Measurements from ENCODE around the gene CLIC3.

GRCh38 chr9:137002646-137003041 lies 6.3 kb upstream of the CLIC3 start:
- TF ChIP-seq CTCF (IDR thresholded peaks at IDR 0.05) (no peak), POLR2AphosphoS5 (IDR thresholded peaks at IDR 0.05; ENCODE audit: low read depth, low read length) (no peak), SIN3A (IDR thresholded peaks at IDR 0.05; ENCODE audit: borderline replicate concordance, insufficient read depth, low read depth, low read length) (no peak), REST (IDR thresholded peaks at IDR 0.05; ENCODE audit: insufficient read depth in 1 of 2, low read depth in 2 of 2, low read length in 1 of 2) (no peak), TCF7L2 (IDR thresholded peaks at IDR 0.05; ENCODE audit: low read depth, low read length) (no peak)
